ENCODE results near the gene PNPO. TPM values are rescaled to one million over a fixed set of nuclear protein-coding genes. Genes with fewer than 3 reads are reported as not detected.

PNPO gene
- total and polyA plus RNA-seq, 7 donors = 9.6 to 16.5 (median 14.3) TPM

GRCh38 chr17:47946516-47946915 is 5.1 kb downstream of the PNPO start:
- peak overlapping the region in 3 of 4 donors; percentile 1 to 20 (median 11) for H3K27ac ChIP-seq
- peaks cover 0 to 40% (median 25%) of the 10 kb centered on the region in 4 donors for H3K4me1 ChIP-seq
- no peaks in the 10 kb centered on the region for H3K27me3 ChIP-seq
- WGBS, 2 donors = 92 to 93% methylated on average over 6 of the region's 6 CpGs
- H3K4me3 ChIP-seq = no peak overlapping the region
- intact Hi-C loops (cut with DNase I) = no loop called here
- H3K36me3 ChIP-seq = peaks cover 3 to 28% (median 7%) of the 10 kb centered on the region in 4 donors
- DNase-seq = no peak
- H3K9me3 ChIP-seq = no peaks in the 10 kb centered on the region
- TF ChIP-seq, protein P1, sequence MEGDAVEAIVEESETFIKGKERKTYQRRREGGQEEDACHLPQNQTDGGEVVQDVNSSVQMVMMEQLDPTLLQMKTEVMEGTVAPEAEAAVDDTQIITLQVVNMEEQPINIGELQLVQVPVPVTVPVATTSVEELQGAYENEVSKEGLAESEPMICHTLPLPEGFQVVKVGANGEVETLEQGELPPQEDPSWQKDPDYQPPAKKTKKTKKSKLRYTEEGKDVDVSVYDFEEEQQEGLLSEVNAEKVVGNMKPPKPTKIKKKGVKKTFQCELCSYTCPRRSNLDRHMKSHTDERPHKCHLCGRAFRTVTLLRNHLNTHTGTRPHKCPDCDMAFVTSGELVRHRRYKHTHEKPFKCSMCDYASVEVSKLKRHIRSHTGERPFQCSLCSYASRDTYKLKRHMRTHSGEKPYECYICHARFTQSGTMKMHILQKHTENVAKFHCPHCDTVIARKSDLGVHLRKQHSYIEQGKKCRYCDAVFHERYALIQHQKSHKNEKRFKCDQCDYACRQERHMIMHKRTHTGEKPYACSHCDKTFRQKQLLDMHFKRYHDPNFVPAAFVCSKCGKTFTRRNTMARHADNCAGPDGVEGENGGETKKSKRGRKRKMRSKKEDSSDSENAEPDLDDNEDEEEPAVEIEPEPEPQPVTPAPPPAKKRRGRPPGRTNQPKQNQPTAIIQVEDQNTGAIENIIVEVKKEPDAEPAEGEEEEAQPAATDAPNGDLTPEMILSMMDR (IDR thresholded peaks at IDR 0.05) = no peak
- no peak for TF ChIP-seq EP300 (IDR thresholded peaks at IDR 0.05)
- no peak for TF ChIP-seq POLR2AphosphoS5 (IDR thresholded peaks at IDR 0.05)
- no peak for TF ChIP-seq POLR2A (IDR thresholded peaks at IDR 0.05)

GRCh38 chr17:47946929-47947397 is 5.6 kb downstream of the PNPO start:
- WGBS, 2 donors = 10 to 31% methylated on average over 2 of the region's 2 CpGs
- H3K36me3 ChIP-seq = peaks cover 3 to 28% (median 7%) of the 10 kb centered on the region in 4 donors
- TF ChIP-seq, protein P1 (IDR thresholded peaks at IDR 0.05) = peak; percentile 14 to 77 (median 66)
- peak in 1 of 2 donors; percentile 17 for TF ChIP-seq POLR2A (IDR thresholded peaks at IDR 0.05)
- TF ChIP-seq EP300 (IDR thresholded peaks at IDR 0.05) = no peak
- TF ChIP-seq POLR2AphosphoS5 (IDR thresholded peaks at IDR 0.05) = peak in 1 of 4 donors; percentile 25
- intact Hi-C loops (cut with DNase I) = no loop called here
- H3K4me3 ChIP-seq = no peak overlapping the region
- peaks cover 0 to 37% (median 22%) of the 10 kb centered on the region in 4 donors for H3K4me1 ChIP-seq
- no peaks in the 10 kb centered on the region for H3K27me3 ChIP-seq
- H3K9me3 ChIP-seq = no peaks in the 10 kb centered on the region
- no peak for DNase-seq
- peak overlapping the region; percentile 1 to 20 (median 14) for H3K27ac ChIP-seq

GRCh38 chr17:47948706-47949196 is 7.4 kb downstream of the PNPO start:
- Histone ChIP-seq H3K4me1 (peaks cover 0 to 24% (median 15%) of the 10 kb centered on the region in 4 donors), H3K36me3 (peaks cover 3 to 28% (median 7%) of the 10 kb centered on the region in 4 donors), H3K27me3 (no peaks in the 10 kb centered on the region), H3K27ac (peak overlapping the region; percentile 62 to 72 (median 66)), H3K9me3 (no peaks in the 10 kb centered on the region), H3K4me3 (peak overlapping the region in 3 of 4 donors; percentile 29 to 38 (median 35))
- TF ChIP-seq, protein P1 (IDR thresholded peaks at IDR 0.05) = no peak
- TF ChIP-seq EP300 (IDR thresholded peaks at IDR 0.05) (no peak), POLR2AphosphoS5 (IDR thresholded peaks at IDR 0.05) (no peak), POLR2A (IDR thresholded peaks at IDR 0.05) (no peak)
- no peak for DNase-seq
- 9 to 44% methylated on average over 5 of the region's 5 CpGs for WGBS, 2 donors
- intact Hi-C loops (cut with DNase I) = loop anchor here (1.0 kb wide), 2 partner anchors 22 to 70 kb away; no protein-coding TSS in a partner anchor

DNA sequence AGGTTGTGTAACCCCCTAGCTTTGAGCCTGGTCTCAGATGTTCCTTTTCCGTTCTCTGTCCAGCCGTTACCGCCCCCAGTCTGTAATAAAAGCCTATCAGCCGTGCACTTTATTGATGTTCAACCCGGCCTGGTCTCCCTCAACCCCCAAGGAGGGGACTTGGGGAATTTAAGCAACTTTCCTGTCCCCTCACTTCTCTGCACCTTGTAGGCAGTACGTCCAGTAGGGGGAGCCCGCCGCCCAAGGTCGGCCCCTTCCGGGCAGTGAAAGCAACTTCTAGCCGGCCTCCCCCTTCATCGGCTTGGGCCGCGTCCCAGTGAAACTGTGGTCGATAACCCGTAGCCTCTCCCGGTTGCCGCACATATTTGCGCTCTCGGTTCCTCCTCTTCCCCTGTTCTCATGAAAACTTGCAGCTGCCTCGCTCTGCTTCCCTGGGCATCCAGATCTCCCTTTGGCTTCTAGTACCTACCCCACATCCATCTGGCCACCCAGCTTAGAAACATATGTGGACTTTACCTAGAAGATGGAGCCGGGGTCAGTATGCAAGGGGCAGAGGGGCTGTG is 7.9 kb downstream of the PNPO start:
- Histone ChIP-seq H3K27me3 (no peaks in the 10 kb centered on the region), H3K27ac (peak overlapping the region; percentile 62 to 72 (median 66)), H3K4me1 (peaks cover 0 to 24% (median 15%) of the 10 kb centered on the region in 4 donors), H3K4me3 (peak overlapping the region; percentile 8 to 38 (median 32)), H3K36me3 (peaks cover 3 to 28% (median 7%) of the 10 kb centered on the region in 4 donors), H3K9me3 (no peaks in the 10 kb centered on the region)
- DNase-seq = peak; percentile 92
- TF ChIP-seq EP300 (IDR thresholded peaks at IDR 0.05) (no peak), POLR2A (IDR thresholded peaks at IDR 0.05) (peak in 1 of 2 donors; percentile 4), POLR2AphosphoS5 (IDR thresholded peaks at IDR 0.05) (peak in 1 of 4 donors; percentile 32)
- TF ChIP-seq, protein P1 (IDR thresholded peaks at IDR 0.05) = peak; percentile 76 to 92 (median 87)
- WGBS, 2 donors = 2 to 8% methylated on average over 22 of the region's 22 CpGs
- intact Hi-C loops (cut with DNase I) = loop anchor here (1.0 kb wide), 2 partner anchors 21 to 69 kb away; no protein-coding TSS in a partner anchor

Measured in sigmoid colon (tissue), 7 donors.